ENCODE measurements around the gene KIF16B. TPM values are rescaled to one million over a fixed set of nuclear protein-coding genes. Genes with fewer than 3 reads are reported as not detected.

The KIF16B gene
- total RNA-seq, 1 donor from 2014 or later: 27.0 TPM

GRCh38 chr20:16459019-16459700 lies 114.1 kb downstream of the KIF16B start:
- no peaks in the 10 kb centered on the region for H3K9me3 Mint-ChIP-seq (ENCODE audit: unreplicated experiment)
- TF ChIP-seq CTCF (IDR thresholded peaks at IDR 0.05; ENCODE audit: partially characterized antibody, unreplicated experiment): no peak
- peaks cover 4% of the 10 kb centered on the region for H3K36me3 Mint-ChIP-seq (ENCODE audit: unreplicated experiment)
- no peak overlapping the region for H3K27ac Mint-ChIP-seq (ENCODE audit: unreplicated experiment)
- no peaks in the 10 kb centered on the region for H3K27me3 Mint-ChIP-seq (ENCODE audit: unreplicated experiment)
- H3K4me1 Mint-ChIP-seq (ENCODE audit: low read depth, unreplicated experiment): peaks cover 5% of the 10 kb centered on the region
- no peak overlapping the region for H3K4me3 Mint-ChIP-seq (ENCODE audit: unreplicated experiment)
- DNase-seq: no peak

GRCh38 chr20:16457514-16457913 lies 115.7 kb downstream of the KIF16B start:
- H3K27me3 Mint-ChIP-seq (ENCODE audit: unreplicated experiment): no peaks in the 10 kb centered on the region
- H3K27ac Mint-ChIP-seq (ENCODE audit: unreplicated experiment): peak overlapping the region; percentile 37
- no peaks in the 10 kb centered on the region for H3K36me3 Mint-ChIP-seq (ENCODE audit: unreplicated experiment)
- no peak for DNase-seq
- peaks cover 5% of the 10 kb centered on the region for H3K4me1 Mint-ChIP-seq (ENCODE audit: low read depth, unreplicated experiment)
- no peaks in the 10 kb centered on the region for H3K9me3 Mint-ChIP-seq (ENCODE audit: unreplicated experiment)
- no peak overlapping the region for H3K4me3 Mint-ChIP-seq (ENCODE audit: unreplicated experiment)
- TF ChIP-seq CTCF (IDR thresholded peaks at IDR 0.05; ENCODE audit: partially characterized antibody, unreplicated experiment): no peak

GRCh38 chr20:16455324-16455723 lies 117.9 kb downstream of the KIF16B start:
- no peaks in the 10 kb centered on the region for H3K9me3 Mint-ChIP-seq (ENCODE audit: unreplicated experiment)
- no peaks in the 10 kb centered on the region for H3K36me3 Mint-ChIP-seq (ENCODE audit: unreplicated experiment)
- H3K4me1 Mint-ChIP-seq (ENCODE audit: low read depth, unreplicated experiment): peaks cover 9% of the 10 kb centered on the region
- H3K4me3 Mint-ChIP-seq (ENCODE audit: unreplicated experiment): no peak overlapping the region
- no peak for TF ChIP-seq CTCF (IDR thresholded peaks at IDR 0.05; ENCODE audit: partially characterized antibody, unreplicated experiment)
- no peaks in the 10 kb centered on the region for H3K27me3 Mint-ChIP-seq (ENCODE audit: unreplicated experiment)
- H3K27ac Mint-ChIP-seq (ENCODE audit: unreplicated experiment): no peak overlapping the region
- no peak for DNase-seq

- Mint-ChIP-seq H3K36me3 (ENCODE audit: unreplicated experiment) (peaks cover 6% of the 10 kb centered on the region), H3K27ac (ENCODE audit: unreplicated experiment) (no peak overlapping the region), H3K4me3 (ENCODE audit: unreplicated experiment) (no peak overlapping the region), H3K4me1 (ENCODE audit: low read depth, unreplicated experiment) (peaks cover 4% of the 10 kb centered on the region), H3K27me3 (ENCODE audit: unreplicated experiment) (no peaks in the 10 kb centered on the region), H3K9me3 (ENCODE audit: unreplicated experiment) (no peaks in the 10 kb centered on the region)
- no peak for TF ChIP-seq CTCF (IDR thresholded peaks at IDR 0.05; ENCODE audit: partially characterized antibody, unreplicated experiment)
- DNase-seq: no peak
Measured at GRCh38 chr20:16451982-16452381, 121.3 kb downstream of the KIF16B start.

- H3K9me3 Mint-ChIP-seq (ENCODE audit: unreplicated experiment): no peaks in the 10 kb centered on the region
- peaks cover 4% of the 10 kb centered on the region for H3K4me1 Mint-ChIP-seq (ENCODE audit: low read depth, unreplicated experiment)
- no peak for DNase-seq
- no peak overlapping the region for H3K27ac Mint-ChIP-seq (ENCODE audit: unreplicated experiment)
- H3K36me3 Mint-ChIP-seq (ENCODE audit: unreplicated experiment): peaks cover 6% of the 10 kb centered on the region
- H3K27me3 Mint-ChIP-seq (ENCODE audit: unreplicated experiment): no peaks in the 10 kb centered on the region
- no peak for TF ChIP-seq CTCF (IDR thresholded peaks at IDR 0.05; ENCODE audit: partially characterized antibody, unreplicated experiment)
- no peak overlapping the region for H3K4me3 Mint-ChIP-seq (ENCODE audit: unreplicated experiment)
Measured at GRCh38 chr20:16451001-16451400, 122.2 kb downstream of the KIF16B start.
